GM12872 (cell line): ENCODE measurements around the gene TMEM164.
A peak's percentile ranks its signal among the peaks of the same experiment; 100 is the strongest.

Source experiments
- TF ChIP-seq, protein P1 (sequence below): IDR thresholded peaks from 3 replicates; pipeline ENCODE4 v1.5.1; 2011; ENCODE audit warnings: low read depth, mild to moderate bottlenecking, low read length, moderate library complexity; ENCODE audit not compliant: insufficient read depth

TMEM164 gene

GRCh38 chrX:110138557-110138956, 135.6 kb downstream of the TMEM164 start:
- TF ChIP-seq, protein P1, sequence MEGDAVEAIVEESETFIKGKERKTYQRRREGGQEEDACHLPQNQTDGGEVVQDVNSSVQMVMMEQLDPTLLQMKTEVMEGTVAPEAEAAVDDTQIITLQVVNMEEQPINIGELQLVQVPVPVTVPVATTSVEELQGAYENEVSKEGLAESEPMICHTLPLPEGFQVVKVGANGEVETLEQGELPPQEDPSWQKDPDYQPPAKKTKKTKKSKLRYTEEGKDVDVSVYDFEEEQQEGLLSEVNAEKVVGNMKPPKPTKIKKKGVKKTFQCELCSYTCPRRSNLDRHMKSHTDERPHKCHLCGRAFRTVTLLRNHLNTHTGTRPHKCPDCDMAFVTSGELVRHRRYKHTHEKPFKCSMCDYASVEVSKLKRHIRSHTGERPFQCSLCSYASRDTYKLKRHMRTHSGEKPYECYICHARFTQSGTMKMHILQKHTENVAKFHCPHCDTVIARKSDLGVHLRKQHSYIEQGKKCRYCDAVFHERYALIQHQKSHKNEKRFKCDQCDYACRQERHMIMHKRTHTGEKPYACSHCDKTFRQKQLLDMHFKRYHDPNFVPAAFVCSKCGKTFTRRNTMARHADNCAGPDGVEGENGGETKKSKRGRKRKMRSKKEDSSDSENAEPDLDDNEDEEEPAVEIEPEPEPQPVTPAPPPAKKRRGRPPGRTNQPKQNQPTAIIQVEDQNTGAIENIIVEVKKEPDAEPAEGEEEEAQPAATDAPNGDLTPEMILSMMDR = no peak

- TF ChIP-seq, protein P1 = no peak
Observed at GRCh38 chrX:110139172-110139571, 136.3 kb downstream of the TMEM164 start.

DNA sequence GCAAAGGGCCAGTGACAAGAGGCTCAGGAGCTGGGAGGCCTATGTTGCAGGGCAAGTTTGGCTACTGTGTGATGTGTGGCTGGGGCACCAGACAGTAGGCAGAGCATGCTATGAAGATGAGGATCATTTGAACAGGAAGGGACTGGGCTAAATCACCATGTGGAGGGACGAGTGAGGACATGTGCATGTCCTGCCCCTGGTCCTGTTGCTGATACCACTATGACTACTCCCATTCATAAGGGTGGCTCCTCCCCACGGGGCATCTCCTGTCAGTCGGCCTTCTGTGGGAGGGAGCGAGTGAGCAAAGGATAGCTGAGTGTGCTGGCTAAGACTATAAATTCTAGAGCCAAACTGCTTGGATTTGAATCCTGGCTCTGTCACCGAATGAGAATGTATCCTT, 139.2 kb downstream of the TMEM164 start:
- TF ChIP-seq, protein P1 = no peak

GRCh38 chrX:110143454-110144210, 140.7 kb downstream of the TMEM164 start:
- TF ChIP-seq, protein P1 = no peak

- TF ChIP-seq, protein P1 = no peak
Observed at GRCh38 chrX:110145311-110145710, 142.4 kb downstream of the TMEM164 start.

GRCh38 chrX:110145854-110146253, 142.9 kb downstream of the TMEM164 start:
- TF ChIP-seq, protein P1 = peak; percentile 60

GRCh38 chrX:110146521-110146920, 143.6 kb downstream of the TMEM164 start:
- TF ChIP-seq, protein P1 = peak; percentile 63
